Testis (tissue), 2 donors: ENCODE data around the gene GALNT14.

Experiments
- POLR2A ChIP-seq: fragments of 450-650 bp; IDR thresholded peaks from one replicate; pipeline ENCODE4 v1.6.1; 2017; ENCODE audit warnings: antibody characterized with exemption, mild to moderate bottlenecking, moderate library complexity
- TF ChIP-seq, protein P1 (sequence below), 3 experiments: fragments of 450-650 bp in 2 of 3; fragments of 200-600 bp in 1 of 3; sonication (generic) in 1 of 3; IDR thresholded peaks; one replicate each; pipeline ENCODE4 v1.5.1; 2016 to 2019; ENCODE audit warnings: antibody characterized with exemption in 3 of 3, mild to moderate bottlenecking in 2 of 3, moderate library complexity in 1 of 3

DNA sequence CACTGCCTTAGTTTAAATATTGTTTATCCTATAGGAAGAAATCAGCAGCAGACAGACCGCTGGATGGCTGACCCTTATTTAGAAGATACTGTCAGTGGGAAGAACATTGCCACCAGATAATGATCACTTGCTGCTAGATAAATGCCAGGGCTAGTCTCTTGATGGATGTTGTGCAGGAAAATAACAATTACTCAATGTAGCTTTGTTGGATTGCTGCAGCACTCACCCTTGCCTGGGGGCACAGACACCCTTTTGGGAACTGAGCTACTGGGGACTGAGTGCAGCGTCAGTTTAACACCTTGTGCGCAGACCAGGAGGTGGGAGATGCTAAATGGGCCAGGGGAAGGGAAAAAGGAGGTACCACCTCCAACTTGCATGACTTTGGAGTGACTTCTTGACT is 266.8 kb downstream of the GALNT14 start:
- TF ChIP-seq, protein P1, sequence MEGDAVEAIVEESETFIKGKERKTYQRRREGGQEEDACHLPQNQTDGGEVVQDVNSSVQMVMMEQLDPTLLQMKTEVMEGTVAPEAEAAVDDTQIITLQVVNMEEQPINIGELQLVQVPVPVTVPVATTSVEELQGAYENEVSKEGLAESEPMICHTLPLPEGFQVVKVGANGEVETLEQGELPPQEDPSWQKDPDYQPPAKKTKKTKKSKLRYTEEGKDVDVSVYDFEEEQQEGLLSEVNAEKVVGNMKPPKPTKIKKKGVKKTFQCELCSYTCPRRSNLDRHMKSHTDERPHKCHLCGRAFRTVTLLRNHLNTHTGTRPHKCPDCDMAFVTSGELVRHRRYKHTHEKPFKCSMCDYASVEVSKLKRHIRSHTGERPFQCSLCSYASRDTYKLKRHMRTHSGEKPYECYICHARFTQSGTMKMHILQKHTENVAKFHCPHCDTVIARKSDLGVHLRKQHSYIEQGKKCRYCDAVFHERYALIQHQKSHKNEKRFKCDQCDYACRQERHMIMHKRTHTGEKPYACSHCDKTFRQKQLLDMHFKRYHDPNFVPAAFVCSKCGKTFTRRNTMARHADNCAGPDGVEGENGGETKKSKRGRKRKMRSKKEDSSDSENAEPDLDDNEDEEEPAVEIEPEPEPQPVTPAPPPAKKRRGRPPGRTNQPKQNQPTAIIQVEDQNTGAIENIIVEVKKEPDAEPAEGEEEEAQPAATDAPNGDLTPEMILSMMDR (IDR thresholded peaks at IDR 0.05), result no peak
- no peak for TF ChIP-seq POLR2A
